GM21737 (cell line): Measurements from ENCODE around the gene GSTA4.
"Not testable (repeated sequence)": the region's sequence is repeated elsewhere in the genome, so short reads cannot be mapped to it uniquely, and the experiment has no call there.

Experiments used
- ATAC-seq: cut with Tn5 transposase; IDR thresholded peaks from one replicate; pipeline ENCODE4 v1.9.1; 2021; ENCODE audit warnings: mild to moderate bottlenecking, moderate library complexity; ENCODE audit not compliant: unreplicated experiment

GSTA4 gene

DNA sequence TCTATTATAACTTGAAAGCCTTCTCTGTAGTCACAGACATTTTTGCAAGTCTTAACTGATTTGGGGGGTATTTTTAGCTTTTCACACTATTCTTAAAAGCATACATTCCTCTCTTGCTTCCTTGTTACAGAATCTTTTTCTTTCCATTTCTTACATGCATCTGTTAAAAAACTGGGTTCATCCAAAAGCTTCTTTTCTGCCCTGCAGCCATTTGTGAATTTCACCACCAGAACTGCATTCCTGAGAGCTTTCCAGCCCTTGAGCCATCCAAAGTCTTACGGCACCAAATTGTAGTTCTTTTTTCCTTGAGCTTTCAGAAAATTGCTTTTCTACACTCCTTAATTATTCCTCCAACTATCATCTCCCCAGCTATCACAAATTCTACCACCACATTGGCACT lies 19.7 kb upstream of the GSTA4 start:
- ATAC-seq, result no peak

DNA sequence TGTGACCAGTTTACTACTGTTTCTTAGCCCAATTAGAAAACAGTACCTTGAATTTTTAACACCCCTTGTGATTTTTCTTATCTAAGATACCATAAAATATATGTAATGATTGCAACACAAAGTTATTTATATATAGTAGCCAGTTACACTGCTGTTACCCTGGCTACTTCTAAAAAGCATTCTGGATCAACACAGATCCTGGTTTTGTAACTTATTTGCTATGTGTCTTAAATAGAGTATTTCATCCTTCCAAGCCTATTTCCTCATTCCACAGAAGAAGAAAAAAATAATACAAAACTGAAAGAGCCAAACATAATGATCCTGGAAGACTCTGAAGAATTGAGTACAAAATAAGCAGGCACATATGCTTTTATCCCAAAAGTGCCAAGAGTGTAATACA lies 19.0 kb upstream of the GSTA4 start:
- no peak for ATAC-seq

- ATAC-seq, result no peak
These were observed 16.9 kb upstream of the GSTA4 start for GRCh38 chr6:53011979-53012378.

DNA sequence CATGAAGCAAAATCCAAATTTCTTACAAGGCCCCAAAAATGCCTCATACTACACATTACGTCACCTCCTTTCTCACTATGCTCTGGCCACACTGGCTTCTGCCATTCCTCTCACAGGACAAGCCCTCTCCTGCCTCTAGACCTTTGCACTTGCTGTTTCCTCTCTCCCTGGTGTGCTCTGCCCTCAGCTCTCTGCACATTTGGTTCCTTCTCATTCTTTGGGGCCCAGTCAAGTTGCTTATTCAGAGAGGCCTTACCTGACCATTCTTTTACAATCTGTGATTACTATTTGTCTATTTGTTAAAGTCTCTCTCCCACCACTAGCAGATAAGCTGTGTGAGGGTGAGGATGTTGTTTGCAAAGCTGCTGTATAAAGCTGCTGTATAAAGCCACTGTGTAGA lies 15.4 kb upstream of the GSTA4 start:
- no peak for ATAC-seq

DNA sequence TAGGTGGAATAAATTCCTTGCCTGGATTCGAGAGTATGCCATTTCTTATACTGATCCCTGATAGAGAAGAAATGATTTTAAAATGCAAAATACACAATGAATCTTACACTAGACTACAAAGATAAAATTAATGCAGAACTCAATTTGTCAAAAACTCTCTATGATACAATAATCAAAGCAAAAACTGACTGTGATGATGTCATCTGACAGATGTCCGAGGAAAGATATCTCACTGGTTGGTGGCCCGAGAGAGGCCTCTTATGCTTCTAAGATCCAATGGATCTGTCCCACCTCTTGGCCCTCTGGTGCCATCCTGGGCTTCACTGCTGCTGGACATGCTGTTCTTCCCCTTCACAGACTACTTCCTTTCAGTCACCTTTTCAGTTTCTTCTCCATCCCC lies 14.4 kb upstream of the GSTA4 start:
- no peak for ATAC-seq

GRCh38 chr6:53009056-53009455 lies 14.0 kb upstream of the GSTA4 start:
- ATAC-seq, result no peak

- not testable (repeated sequence) for ATAC-seq
These were observed 13.2 kb upstream of the GSTA4 start for GRCh38 chr6:53008192-53008687.

DNA sequence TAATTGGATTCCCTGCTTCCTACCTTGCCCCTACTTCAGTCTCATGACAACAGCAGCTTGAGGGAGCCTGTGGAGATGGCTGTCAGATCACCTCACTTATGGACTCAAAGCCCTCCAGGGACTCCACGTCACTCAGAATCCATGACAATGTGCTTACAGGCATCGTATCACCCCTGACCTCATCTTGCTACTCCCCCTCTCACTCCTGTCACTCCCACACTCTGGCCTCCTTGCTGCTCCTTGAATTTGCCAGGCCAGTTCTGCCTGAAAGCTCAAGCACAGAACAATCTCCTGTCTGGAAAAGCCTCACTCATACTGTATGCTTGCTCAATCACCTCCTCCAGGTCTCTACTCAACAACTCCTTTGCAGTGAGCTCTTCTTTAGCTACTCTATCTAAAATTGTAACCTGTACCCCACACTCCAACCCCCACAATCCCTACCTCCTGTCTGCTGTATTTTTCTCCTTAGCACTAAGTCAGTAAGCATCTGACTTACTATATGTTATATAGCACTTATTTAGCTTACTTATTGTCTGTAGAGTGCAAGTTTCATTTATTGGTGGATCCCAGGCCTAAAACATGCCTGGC lies 10.7 kb upstream of the GSTA4 start:
- ATAC-seq, result no peak

GRCh38 chr6:52999456-52999855 lies 4.4 kb upstream of the GSTA4 start:
- no peak for ATAC-seq

GRCh38 chr6:52998603-52999002 lies 3.5 kb upstream of the GSTA4 start:
- ATAC-seq, result no peak

GRCh38 chr6:52995913-52996645 lies 995 bp upstream of the GSTA4 start:
- no peak for ATAC-seq

DNA sequence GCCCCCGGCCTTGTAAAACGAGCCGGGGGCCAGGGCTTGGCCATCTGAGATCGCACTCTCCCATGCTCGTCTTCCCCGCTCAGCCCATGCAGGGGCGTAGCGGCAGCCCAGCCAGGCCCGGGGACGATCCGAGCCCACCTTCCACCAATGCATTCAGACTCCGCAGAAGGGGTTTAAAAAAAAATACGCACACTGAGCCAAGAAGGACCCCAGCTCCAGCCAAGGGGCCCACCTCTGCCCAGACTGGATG lies 320 bp downstream of the GSTA4 start:
- peak; percentile 14 for ATAC-seq

GRCh38 chr6:52994031-52994838 lies 849 bp downstream of the GSTA4 start:
- no peak for ATAC-seq

GRCh38 chr6:52992980-52993920 lies 1.8 kb downstream of the GSTA4 start:
- ATAC-seq, result no peak

DNA sequence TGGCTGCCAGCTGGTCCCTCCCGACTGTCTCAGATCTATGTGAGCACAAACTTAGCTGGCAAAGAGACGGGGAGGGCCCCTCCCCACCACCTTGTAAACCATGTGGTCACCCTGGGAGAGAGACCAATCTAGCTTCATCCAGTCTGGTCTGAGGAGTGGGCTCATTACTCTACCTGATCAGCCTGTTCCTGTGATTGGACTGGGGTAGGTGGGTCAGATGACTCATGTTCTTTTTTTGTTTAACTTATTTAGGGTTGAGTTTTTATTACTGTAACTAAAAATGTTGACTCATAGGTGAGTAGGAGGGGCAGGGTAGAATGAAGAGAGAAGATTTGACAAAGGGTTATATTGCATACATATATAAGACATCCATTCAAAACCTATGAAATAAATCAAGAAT lies 4.7 kb downstream of the GSTA4 start:
- no peak for ATAC-seq

- no peak for ATAC-seq
These were observed 9.9 kb downstream of the GSTA4 start for GRCh38 chr6:52985228-52985627.

- peak; percentile 74 for ATAC-seq
These were observed 10.8 kb downstream of the GSTA4 start for GRCh38 chr6:52984247-52984646.

DNA sequence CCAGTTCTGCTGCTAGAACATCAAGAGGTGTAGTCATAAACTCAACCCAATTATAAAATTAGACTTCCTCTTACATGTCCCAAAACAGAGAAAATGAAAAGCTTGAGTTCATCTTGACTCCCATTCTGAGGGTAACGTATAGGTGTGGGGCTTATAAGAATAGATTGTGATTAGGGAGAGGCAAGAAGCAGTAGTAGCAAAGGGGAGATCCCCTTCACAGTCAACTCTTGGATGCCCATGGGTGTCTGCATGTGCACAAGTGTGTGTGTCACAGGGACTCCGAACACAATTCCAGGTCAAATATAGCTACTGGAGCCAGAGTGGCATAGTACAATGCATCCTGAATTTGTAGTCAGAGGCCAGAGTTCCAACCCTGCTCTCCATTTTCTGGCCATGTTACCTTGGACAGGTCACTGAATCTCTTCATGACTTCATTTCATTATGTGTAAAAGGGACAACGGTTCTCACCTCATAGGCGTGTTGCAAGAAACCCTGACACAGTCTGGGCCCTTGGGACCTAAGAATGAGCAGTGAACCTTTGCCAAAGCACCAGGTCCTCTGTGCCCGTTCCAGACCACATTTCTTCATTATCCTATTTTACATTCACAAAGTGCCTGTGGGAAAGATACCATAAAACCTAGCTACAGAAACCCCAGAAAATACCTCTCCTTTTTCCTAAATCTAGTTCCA lies 11.8 kb downstream of the GSTA4 start:
- ATAC-seq, result no peak

- ATAC-seq, result no peak
These were observed 12.4 kb downstream of the GSTA4 start for GRCh38 chr6:52982680-52983079.

GRCh38 chr6:52981222-52981900 lies 13.7 kb downstream of the GSTA4 start:
- ATAC-seq, result no peak
